Left ventricle myocardium inferior (tissue), 1 donor: ENCODE results near the gene MYH8. TPM values are rescaled to one million over a fixed set of nuclear protein-coding genes. Genes with fewer than 3 reads are reported as not detected.

ENCODE experiments used
- DNase-seq: peaks from one replicate; pipeline ENCODE4 v3.0.0-alpha.2; 2020
- H3K27ac ChIP-seq: fragments of 200-600 bp; replicated peaks from 2 replicates; pipeline ENCODE4 v1.8.0; 2021
- H3K27me3 ChIP-seq: fragments of 200-600 bp; 2 replicates; pipeline ENCODE4 v1.8.0; 2021; ENCODE audit warnings: low read depth
- H3K36me3 ChIP-seq: fragments of 200-600 bp; 2 replicates; pipeline ENCODE4 v1.8.0; 2021
- H3K4me1 ChIP-seq: fragments of 200-600 bp; 2 replicates; pipeline ENCODE4 v1.8.0; 2021
- H3K4me3 ChIP-seq: fragments of 200-600 bp; 2 replicates; pipeline ENCODE4 v1.8.0; 2021; ENCODE audit warnings: mild to moderate bottlenecking, moderate library complexity
- H3K9me3 ChIP-seq: fragments of 200-600 bp; replicated peaks from 2 replicates; pipeline ENCODE4 v1.8.0; 2021
- CTCF ChIP-seq: fragments of 200-600 bp; IDR thresholded peaks from 2 replicates; pipeline ENCODE4 v1.8.0; 2021; ENCODE audit warnings: antibody characterized with exemption, mild to moderate bottlenecking, borderline replicate concordance
- intact Hi-C: fragments of 100-400 bp; cut with micrococcal nuclease; formaldehyde crosslinking; loops from one replicate; pipeline ENCODE4 v1.11.0; 2022
- total RNA-seq: library from RNA; stranded (reverse); fragmentation: NEBNext Ultra II Directional; extraction: Animal tissue kit (Norgen Biotek cat#: 25700); gene quantifications from one replicate; pipeline ENCODE4 v1.2.1, GENCODE V29; 2021
- donor health status: DM: no; HTN: yes; CAD: no; lungs with severe emphysema.

MYH8 gene
- total RNA-seq, 1 donor from 2014 or later = not detected

GRCh38 chr17:10398352-10398751 is 23.4 kb downstream of the MYH8 start:
- no peaks in the 10 kb centered on the region for H3K9me3 ChIP-seq
- H3K27ac ChIP-seq = no peak overlapping the region
- TF ChIP-seq CTCF = no peak
- no peaks in the 10 kb centered on the region for H3K36me3 ChIP-seq
- H3K27me3 ChIP-seq = peaks cover 7% of the 10 kb centered on the region
- DNase-seq = no peak
- H3K4me3 ChIP-seq = no peak overlapping the region
- no peaks in the 10 kb centered on the region for H3K4me1 ChIP-seq
- intact Hi-C loops = no loop called here

DNA sequence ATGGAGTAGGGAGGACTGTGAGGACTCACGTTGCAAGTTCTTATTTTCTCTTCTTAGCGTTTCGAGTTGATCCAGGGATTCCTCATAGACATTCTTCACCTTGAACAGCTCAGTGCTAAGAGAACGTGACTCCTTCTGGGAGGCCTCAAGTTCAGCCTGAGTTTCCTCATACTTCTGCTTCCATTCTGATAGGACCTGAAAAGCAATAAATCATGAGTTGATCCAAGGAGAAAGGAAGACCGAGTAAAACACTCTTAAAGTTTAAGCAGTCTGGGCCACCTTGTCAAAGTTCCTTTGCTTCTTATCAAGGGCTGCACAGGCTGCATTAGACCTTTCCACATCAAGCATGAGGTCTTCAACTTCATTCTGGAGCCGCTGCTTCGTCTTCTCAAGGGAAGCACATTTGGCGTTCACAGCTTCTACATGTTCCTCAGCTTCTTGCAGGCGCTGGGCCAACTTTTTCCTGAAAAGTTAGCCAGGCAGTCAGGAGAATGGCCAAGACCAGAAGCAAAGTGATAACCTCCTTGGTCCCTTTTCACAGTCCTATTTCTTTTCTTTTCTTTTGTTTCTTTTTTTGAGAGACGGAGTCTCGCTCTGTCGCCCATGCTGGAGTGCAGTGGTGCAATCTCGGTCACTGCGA is 25.1 kb downstream of the MYH8 start:
- Histone ChIP-seq H3K27me3 (peaks cover 13% of the 10 kb centered on the region), H3K36me3 (no peaks in the 10 kb centered on the region), H3K27ac (no peak overlapping the region), H3K4me3 (no peak overlapping the region), H3K4me1 (no peaks in the 10 kb centered on the region), H3K9me3 (no peaks in the 10 kb centered on the region)
- no peak for DNase-seq
- TF ChIP-seq CTCF = no peak
- intact Hi-C loops = no loop called here

GRCh38 chr17:10394201-10394887 is 27.4 kb downstream of the MYH8 start:
- TF ChIP-seq CTCF = no peak
- intact Hi-C loops = no loop called here
- Histone ChIP-seq H3K27ac (no peak overlapping the region), H3K4me3 (no peak overlapping the region), H3K36me3 (no peaks in the 10 kb centered on the region), H3K4me1 (no peaks in the 10 kb centered on the region), H3K9me3 (no peaks in the 10 kb centered on the region), H3K27me3 (peaks cover 20% of the 10 kb centered on the region)
- no peak for DNase-seq

DNA sequence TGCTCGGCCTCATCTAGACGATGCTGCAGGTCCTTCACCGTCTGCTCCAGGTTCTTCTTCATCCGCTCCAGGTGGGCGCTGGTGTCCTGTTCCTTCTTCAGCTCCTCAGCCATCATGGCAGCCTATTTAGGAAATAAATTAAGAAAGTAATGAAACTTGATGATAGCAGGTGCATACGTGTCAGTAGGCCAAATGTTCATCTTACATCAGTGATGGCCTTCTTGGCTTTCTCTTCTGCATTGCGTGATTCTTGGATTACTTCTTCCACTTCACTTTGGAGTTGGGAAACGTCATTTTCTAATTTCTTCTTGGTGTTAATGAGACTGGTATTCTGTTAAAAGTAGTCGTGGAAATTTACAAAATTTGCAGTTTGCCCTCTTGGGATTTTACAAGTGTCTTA is 28.9 kb downstream of the MYH8 start:
- no peaks in the 10 kb centered on the region for H3K36me3 ChIP-seq
- DNase-seq = no peak
- no peak for TF ChIP-seq CTCF
- intact Hi-C loops = no loop called here
- peaks cover 31% of the 10 kb centered on the region for H3K27me3 ChIP-seq
- no peaks in the 10 kb centered on the region for H3K4me1 ChIP-seq
- no peak overlapping the region for H3K27ac ChIP-seq
- no peak overlapping the region for H3K4me3 ChIP-seq
- no peaks in the 10 kb centered on the region for H3K9me3 ChIP-seq

DNA sequence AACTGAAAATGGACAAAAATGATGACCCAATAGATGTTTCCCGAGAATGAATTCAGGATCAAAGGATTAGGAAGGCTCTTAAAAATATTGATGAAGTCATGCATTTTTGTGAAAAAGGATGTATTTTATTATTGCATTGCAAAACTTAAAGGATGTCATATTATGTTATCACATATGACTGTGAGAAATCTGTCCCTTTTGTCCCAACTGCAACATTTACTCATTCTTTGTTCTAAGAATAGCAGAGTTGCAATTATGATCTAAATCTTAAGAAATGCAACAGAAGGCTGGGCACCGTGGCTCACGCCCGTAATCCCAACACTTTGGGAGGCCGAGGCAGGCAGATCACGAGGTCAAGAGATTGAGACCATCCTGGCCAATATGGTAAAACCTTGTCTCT is 35.9 kb downstream of the MYH8 start:
- H3K4me1 ChIP-seq = no peaks in the 10 kb centered on the region
- peaks cover 56% of the 10 kb centered on the region for H3K27me3 ChIP-seq
- TF ChIP-seq CTCF = no peak
- no peaks in the 10 kb centered on the region for H3K36me3 ChIP-seq
- no peak overlapping the region for H3K27ac ChIP-seq
- intact Hi-C loops = no loop called here
- peaks cover 8% of the 10 kb centered on the region for H3K9me3 ChIP-seq
- DNase-seq = no peak
- H3K4me3 ChIP-seq = no peak overlapping the region
